HG03280 (cell line): ENCODE data around the gene LIG3.
"Not testable (repeated sequence)": the region's sequence is repeated elsewhere in the genome, so short reads cannot be mapped to it uniquely, and the experiment has no call there.

Source experiments
- ATAC-seq: cut with Tn5 transposase; IDR thresholded peaks from one replicate; pipeline ENCODE4 v1.9.1; 2021; ENCODE audit warnings: mild to moderate bottlenecking, moderate library complexity; ENCODE audit not compliant: unreplicated experiment

The LIG3 gene

GRCh38 chr17:35030780-35031179 is 50.5 kb downstream of the LIG3 start:
- no peak for ATAC-seq

DNA sequence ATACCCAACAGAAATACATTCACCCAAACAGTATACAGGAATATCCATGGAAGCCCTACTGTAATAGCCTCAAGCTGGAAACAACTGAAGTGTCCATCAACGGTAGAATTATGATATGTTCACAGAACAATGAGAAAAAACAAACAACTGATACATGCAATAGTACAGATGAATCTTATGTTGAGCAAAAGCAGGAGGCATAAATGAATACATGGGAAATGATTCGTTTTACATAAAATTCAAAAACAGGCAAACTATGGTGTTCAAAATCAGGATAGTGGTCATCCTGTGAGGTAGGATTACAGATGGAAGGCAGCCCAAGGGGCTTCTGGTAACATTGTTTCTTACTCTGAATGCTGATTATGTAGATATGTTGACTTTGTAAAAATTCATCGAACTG is 58.1 kb downstream of the LIG3 start:
- no peak for ATAC-seq

DNA sequence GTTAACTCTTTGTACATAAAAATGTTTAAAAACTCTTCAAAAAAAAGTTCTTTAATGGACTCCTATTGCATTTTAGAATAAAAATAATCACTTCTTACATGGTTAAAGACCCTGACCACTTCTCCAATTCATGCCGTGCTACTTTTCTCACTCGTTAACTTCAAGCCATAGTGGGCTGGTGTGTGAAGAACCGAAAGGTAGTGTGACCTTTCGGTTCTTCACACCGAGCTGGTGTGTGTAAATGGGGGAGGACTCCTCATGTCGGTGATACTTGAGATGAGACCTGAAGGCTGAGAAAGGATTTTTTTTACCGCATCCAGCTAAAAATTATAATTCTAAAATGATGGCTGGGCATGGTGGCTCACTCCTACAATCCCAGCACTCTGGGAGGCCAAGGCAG is 61.1 kb downstream of the LIG3 start:
- ATAC-seq: no peak

GRCh38 chr17:35044181-35044580 is 63.9 kb downstream of the LIG3 start:
- ATAC-seq: no peak

DNA sequence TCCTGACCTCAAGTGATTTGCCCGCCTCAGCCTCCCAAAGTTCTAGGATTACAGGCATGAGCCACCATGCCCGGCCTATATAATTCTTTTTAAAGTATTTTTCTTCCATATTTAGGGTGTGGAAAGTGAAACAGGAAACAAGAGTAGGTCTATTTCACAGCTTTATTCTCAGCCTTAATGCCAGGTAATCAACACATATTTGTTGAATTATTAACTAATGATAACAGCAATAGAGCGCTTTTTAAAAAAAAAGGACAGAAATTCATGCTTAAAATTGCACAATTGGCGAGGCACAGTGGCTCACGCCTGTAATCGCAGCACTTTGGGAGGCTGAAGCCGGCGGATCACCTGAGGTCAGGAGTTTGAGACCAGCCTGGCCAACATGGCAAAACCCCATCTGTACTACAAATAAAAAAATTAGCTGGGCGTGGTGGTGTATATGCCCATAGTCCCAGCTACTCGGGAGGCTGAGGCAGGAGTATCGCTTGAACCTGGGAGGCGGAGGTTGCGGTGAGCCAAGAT is 65.2 kb downstream of the LIG3 start:
- ATAC-seq: not testable (repeated sequence)

- ATAC-seq: no peak
Observed at GRCh38 chr17:35046245-35046644, 65.9 kb downstream of the LIG3 start.

GRCh38 chr17:35046740-35047283 is 66.5 kb downstream of the LIG3 start:
- no peak for ATAC-seq

- no peak for ATAC-seq
Observed at GRCh38 chr17:35048685-35049379, 68.5 kb downstream of the LIG3 start.

GRCh38 chr17:35050170-35050569 is 69.9 kb downstream of the LIG3 start:
- no peak for ATAC-seq

DNA sequence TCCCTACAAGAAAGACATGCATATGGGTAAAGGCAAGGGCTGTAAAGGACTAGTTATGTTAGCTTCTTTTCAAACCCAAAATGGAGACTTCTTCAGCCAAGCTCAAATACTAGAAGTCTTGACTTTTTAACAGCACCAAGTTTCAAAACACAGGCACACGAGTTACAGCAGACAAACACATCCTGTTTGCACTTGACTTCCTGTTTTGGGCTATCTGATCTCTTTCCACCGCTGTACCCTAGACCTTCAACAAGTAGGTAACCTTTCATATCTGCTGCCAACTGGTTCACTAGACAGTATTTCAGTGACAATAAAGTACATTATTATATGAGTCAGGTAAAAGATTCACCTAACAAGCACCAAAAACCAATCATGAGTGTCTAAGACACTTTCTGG is 70.9 kb downstream of the LIG3 start:
- ATAC-seq: peak; percentile 51

GRCh38 chr17:35051579-35052240 is 71.4 kb downstream of the LIG3 start:
- ATAC-seq: no peak

DNA sequence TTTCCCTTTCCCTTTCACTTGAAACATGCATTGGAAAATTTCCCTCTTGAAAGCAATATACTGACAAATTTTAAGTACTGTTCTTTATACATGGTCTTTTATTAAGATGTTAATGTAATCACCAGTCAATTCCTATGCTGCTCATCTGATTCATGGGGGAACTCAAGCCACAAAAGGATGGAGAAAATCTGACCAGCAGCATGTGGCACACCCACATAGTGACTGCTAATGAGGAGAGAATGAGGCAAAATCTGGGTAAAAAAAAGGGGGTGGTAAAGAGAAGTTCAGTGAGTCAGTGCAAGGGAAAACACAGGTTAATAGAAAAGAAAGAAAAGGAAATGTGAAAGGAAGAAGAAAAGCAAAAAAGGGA is 71.9 kb downstream of the LIG3 start:
- ATAC-seq: no peak

- no peak for ATAC-seq
Observed at GRCh38 chr17:35052780-35053179, 72.5 kb downstream of the LIG3 start.

DNA sequence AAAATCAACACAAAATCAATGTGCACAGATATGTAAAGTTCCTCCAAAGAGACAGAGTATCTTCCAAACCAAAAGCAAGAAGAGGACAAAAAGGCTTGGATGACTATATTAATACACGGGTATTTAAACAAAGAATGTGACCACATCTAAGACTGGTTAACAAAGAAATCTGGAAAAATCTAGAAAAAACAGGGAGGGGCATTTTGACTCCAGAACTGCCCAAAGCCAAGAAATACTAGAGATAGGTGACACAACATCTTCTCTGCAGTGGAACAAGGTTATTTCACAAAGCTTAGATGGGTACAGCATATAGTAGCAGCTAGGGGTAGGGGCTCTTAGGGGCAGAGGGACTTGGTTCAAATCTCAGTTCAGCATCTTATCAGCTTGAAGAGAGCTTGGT is 72.9 kb downstream of the LIG3 start:
- no peak for ATAC-seq

DNA sequence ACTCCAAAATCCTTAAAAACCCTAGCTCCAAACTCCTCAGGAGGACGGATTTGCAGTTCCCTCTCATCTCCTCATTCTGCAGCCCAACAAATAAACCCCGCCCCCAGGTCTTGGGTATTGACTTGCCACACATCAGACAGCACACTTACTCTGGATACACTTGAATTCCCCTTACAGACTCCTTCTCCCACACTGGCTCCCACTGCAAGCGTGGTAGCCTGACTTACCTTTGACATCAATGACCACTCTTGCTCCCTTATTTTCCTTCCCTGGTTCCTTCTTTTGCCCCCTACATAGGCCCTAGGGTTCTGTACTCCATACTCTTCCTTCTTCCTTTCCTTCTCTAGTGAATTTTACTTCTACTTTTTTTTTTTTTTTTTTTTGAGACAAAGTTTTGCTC is 75.7 kb downstream of the LIG3 start:
- no peak for ATAC-seq

- no peak for ATAC-seq
Observed at GRCh38 chr17:35057332-35057915, 77.1 kb downstream of the LIG3 start.
